ENCODE results near the gene SERINC4. TPM values are rescaled to one million over a fixed set of nuclear protein-coding genes. Genes with fewer than 3 reads are reported as not detected.

The SERINC4 gene
- total and polyA plus RNA-seq, 9 of the 15 experiments (the other 6 are each of a cell fraction or from before 2014, with no cell fraction given): 0.14 to 0.86 (median 0.18) TPM; not detected in 2

GRCh38 chr15:43826508-43827341 lies 26.7 kb upstream of the SERINC4 start, which contains the start of gene WDR76 (continued):
- TF ChIP-seq CHCHD3 (CRISPR knock-in tag; IDR thresholded peaks at IDR 0.05) (no peak), POLR2AphosphoS5 (IDR thresholded peaks at IDR 0.05; ENCODE audit: control insufficient read depth, insufficient read depth, low read depth, low read length) (peak; percentile 81), MNT (conservative IDR thresholded peaks at IDR 0.05) (peak in 1 of 2 experiments; percentile 70; a peak in 3 of 4 replicates), ZNF3 (CRISPR knock-in tag; IDR thresholded peaks at IDR 0.05) (no peak), TEAD4 (IDR thresholded peaks at IDR 0.05; ENCODE audit: low read length) (no peak), TEAD4 (CRISPR knock-in tag; IDR thresholded peaks at IDR 0.05; ENCODE audit: borderline replicate concordance) (no peak), IRF2 (CRISPR knock-in tag; IDR thresholded peaks at IDR 0.05) (no peak), E2F4 (CRISPR knock-in tag; IDR thresholded peaks at IDR 0.05; ENCODE audit: low read depth) (peak; percentile 84; the same call in 1 of the 2 replicates), USF1 (CRISPR knock-in tag; IDR thresholded peaks at IDR 0.05) (no peak), ELF1 (tag; IDR thresholded peaks at IDR 0.05) (peak; percentile 85), BDP1 (IDR thresholded peaks at IDR 0.05; ENCODE audit: insufficient read depth, insufficient read length) (no peak), ZNF507 (tag; conservative IDR thresholded peaks at IDR 0.05) (no peak), IRF9 (tag; IDR thresholded peaks at IDR 0.05) (peak; percentile 68; the same call in 1 of the 2 replicates), ZNF174 (CRISPR knock-in tag; IDR thresholded peaks at IDR 0.05) (no peak), PRPF4 (IDR thresholded peaks at IDR 0.05; ENCODE audit: insufficient read depth, low read depth, low read length, poor library complexity, severe bottlenecking) (no peak), ZNF124 (CRISPR knock-in tag; IDR thresholded peaks at IDR 0.05) (no peak), THRA (IDR thresholded peaks at IDR 0.05) (no peak), ZBTB2 (IDR thresholded peaks at IDR 0.05) (no peak), PPARD (CRISPR knock-in tag; IDR thresholded peaks at IDR 0.05) (no peak), RUNX1 (IDR thresholded peaks at IDR 0.05; ENCODE audit: low read depth) (no peak)
